B cell (primary cell): ENCODE results near the gene WDR86. TPM values are rescaled to one million over a fixed set of nuclear protein-coding genes. Genes with fewer than 3 reads are reported as not detected.
A peak's percentile ranks its signal among the peaks of the same experiment; 100 is the strongest.

Experiments
- ATAC-seq: fragments of 200-7000 bp; cut with Tn5 transposase; one replicate; pipeline ENCODE4 v1.10.0; 2021; ENCODE audit warnings: low read depth, mild to moderate bottlenecking, moderate number of reproducible peaks, moderate library complexity
- CTCF ChIA-PET: fragments of 350-600 bp; sonication (Branson Sonifier 250); formaldehyde crosslinking; loops from one replicate; lab custom pipeline; 2021; ENCODE audit warnings: antibody characterized with exemption, inconsistent platforms; lab: Charles Lee
- POLR2A ChIA-PET: fragments of 350-600 bp; sonication (Branson Sonifier 250); formaldehyde crosslinking; loops from one replicate; lab custom pipeline; 2021; ENCODE audit warnings: antibody characterized with exemption; lab: Charles Lee
- DNase-seq: peaks from one replicate; pipeline ENCODE4 v3.0.0; 2013
- H2AFZ ChIP-seq: 2 replicates; pipeline ENCODE4 v1.6.1; 2012; ENCODE audit warnings: mild to moderate bottlenecking, low read depth, low read length; ENCODE audit not compliant: insufficient read depth, poor library complexity, severe bottlenecking
- H3K27ac ChIP-seq, 2 donors: 1 replicate in 1 of 2; 2 replicates in 1 of 2; pipeline ENCODE4 v1.5.1; 2012 to 2013; ENCODE audit warnings: low read length in 2 of 2, mild to moderate bottlenecking in 2 of 2, moderate library complexity in 1 of 2
- H3K27me3 ChIP-seq, 4 experiments: fragments of 200-600 bp in 1 of 4; sonication (generic) in 1 of 4; replicated peaks in 1 of 4; 1 replicate in 2 of 4; 2 replicates in 2 of 4; pipeline versions ENCODE4 v1.6.1 to v1.7.0; 2013 to 2016; ENCODE audit warnings: low read length in 3 of 4, mild to moderate bottlenecking in 2 of 4, mixed read lengths in 1 of 4, moderate library complexity in 1 of 4; ENCODE audit not compliant: insufficient read depth in 4 of 4, control insufficient read depth in 3 of 4; ENCODE audit errors: control extremely low read depth in 1 of 4
- H3K36me3 ChIP-seq, 2 experiments: replicated peaks in 1 of 2; 1 replicate in 1 of 2; 2 replicates in 1 of 2; pipeline versions ENCODE4 v1.6.1 to v1.7.1; 2013; ENCODE audit warnings: low read length in 1 of 2; ENCODE audit not compliant: insufficient read depth in 2 of 2, control insufficient read depth in 1 of 2; ENCODE audit errors: control extremely low read depth in 1 of 2, extremely low read depth in 1 of 2
- H3K4me1 ChIP-seq, 2 donors: fragments of 200-600 bp in 1 of 2; sonication (generic) in 1 of 2; 1 replicate in 1 of 2; 2 replicates in 1 of 2; pipeline versions ENCODE4 v1.5.1 to v1.6.1; 2013 to 2017; ENCODE audit warnings: low read length in 2 of 2; ENCODE audit not compliant: control insufficient read depth in 2 of 2, insufficient read depth in 2 of 2
- H3K4me2 ChIP-seq: replicated peaks from 2 replicates; pipeline ENCODE3; 2012; ENCODE audit warnings: mild to moderate bottlenecking, low read depth, low read length; ENCODE audit not compliant: poor library complexity, severe bottlenecking
- H3K4me3 ChIP-seq, 5 experiments: fragments of 200-600 bp in 1 of 5; sonication (generic) in 1 of 5; 1 replicate in 3 of 5; 2 replicates in 2 of 5; pipeline versions ENCODE4 v1.5.1 to v1.7.0; 2011 to 2016; ENCODE audit warnings: low read length in 4 of 5, mild to moderate bottlenecking in 4 of 5, low read depth in 2 of 5, control low read depth in 1 of 5, moderate library complexity in 1 of 5; ENCODE audit not compliant: insufficient read depth in 1 of 5; ENCODE audit errors: control extremely low read depth in 1 of 5, extremely low read depth in 1 of 5
- H3K79me2 ChIP-seq: fragments of 200-600 bp; sonication (generic); one replicate; pipeline ENCODE4 v1.6.0; 2016; ENCODE audit warnings: low read length; ENCODE audit not compliant: control insufficient read depth, insufficient read depth
- H3K9ac ChIP-seq: fragments of 200-600 bp; sonication (generic); 2 replicates; pipeline ENCODE4 v1.6.1; 2017; ENCODE audit warnings: mild to moderate bottlenecking, low read length, moderate library complexity
- H3K9me3 ChIP-seq, 3 donors: one replicate each; pipeline versions ENCODE4 v1.6.1 to v1.7.1; 2013; ENCODE audit warnings: low read length in 2 of 3; ENCODE audit not compliant: control insufficient read depth in 2 of 3, insufficient read depth in 1 of 3; ENCODE audit errors: control extremely low read depth in 1 of 3
- H4K20me1 ChIP-seq: 2 replicates; pipeline ENCODE4 v1.6.0; 2012; ENCODE audit warnings: mild to moderate bottlenecking, low read length; ENCODE audit not compliant: insufficient read depth, control insufficient read depth, poor library complexity, severe bottlenecking
- H3K27ac Mint-ChIP-seq: one replicate; pipeline ENCODE4 v1.8.0; 2021; ENCODE audit warnings: mixed read lengths
- H3K27me3 Mint-ChIP-seq: one replicate; pipeline ENCODE4 v1.8.0; 2021; ENCODE audit warnings: mixed read lengths
- H3K4me1 Mint-ChIP-seq: one replicate; pipeline ENCODE4 v1.8.0; 2021; ENCODE audit warnings: mixed read lengths
- H3K4me3 Mint-ChIP-seq: one replicate; pipeline ENCODE4 v1.8.0; 2021; ENCODE audit warnings: mixed read lengths
- H3K9me3 Mint-ChIP-seq: one replicate; pipeline ENCODE4 v1.8.0; 2022; ENCODE audit warnings: mixed read lengths; ENCODE audit not compliant: insufficient read depth
- EZH2 ChIP-seq: IDR thresholded peaks from 2 replicates; pipeline ENCODE4 v1.6.1; 2012; ENCODE audit warnings: borderline replicate concordance, low read depth, mild to moderate bottlenecking, moderate library complexity, low read length; ENCODE audit not compliant: insufficient read depth, poor library complexity, severe bottlenecking
- WGBS: methylation state at CpG from one replicate; pipeline ENCODE4 v1.1.5; 2013; ENCODE audit warnings: missing lambda C conversion rate; ENCODE audit not compliant: insufficient coverage; 5-methylcytosine and 5-hydroxymethylcytosine counted together
- intact Hi-C: fragments of 100-400 bp; cut with micrococcal nuclease; formaldehyde crosslinking; loops from one replicate; pipeline ENCODE4 v1.10.0; 2022
- polyA plus RNA-seq: library from polyadenylated mRNA; depleted of rRNA; stranded (reverse); fragments of >200 nt; gene quantifications from 2 replicates; pipeline ENCODE4 v1.2.3, GENCODE V29; 2012
- total RNA-seq, 2 donors: library from RNA; stranded (reverse); fragments of 120-200 nt in 1 of 2; gene quantifications; 1 replicate in 1 of 2; 2 replicates in 1 of 2; pipeline versions ENCODE4 v1.2.3 to v1.2.4, GENCODE V29; 2013 to 2022
- TF ChIP-seq, protein P1 (sequence below): fragments of 200-600 bp; IDR thresholded peaks from one replicate; pipeline ENCODE4 v1.8.0; 2022; ENCODE audit warnings: antibody characterized with exemption, mild to moderate bottlenecking

WDR86 gene
- total and polyA plus RNA-seq, 2 donors (not counting 1 experiment from before 2014, with no cell fraction given): 1.4 to 1.5 TPM

DNA sequence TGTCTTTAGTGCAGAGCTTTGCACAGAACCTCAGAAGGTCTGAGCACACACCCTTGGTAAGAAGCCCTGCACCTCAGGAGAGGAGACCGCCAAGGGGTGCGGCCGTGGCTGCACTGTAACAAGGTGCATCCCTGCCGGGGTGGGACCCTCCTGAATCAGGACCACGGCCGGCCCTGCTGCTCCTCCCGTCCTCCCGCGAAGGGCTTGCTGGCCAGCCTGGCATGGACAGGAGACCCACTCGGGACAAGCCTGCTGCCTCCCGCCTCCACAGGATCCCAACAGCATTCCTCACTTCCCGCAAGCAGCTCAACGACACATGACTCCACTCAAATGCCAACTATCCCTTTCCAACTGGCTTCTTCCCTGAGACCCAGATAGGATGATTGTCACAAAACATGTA lies 12.8 kb downstream of the WDR86 start:
- Histone ChIP-seq H3K27me3 (peaks cover 0 to 5% (median 2%) of the 10 kb centered on the region in 4 experiments), H3K9ac (no peak overlapping the region), H3K27ac (no peak overlapping the region), H3K79me2 (no peaks in the 10 kb centered on the region), H4K20me1 (no peaks in the 10 kb centered on the region), H3K36me3 (no peaks in the 10 kb centered on the region), H3K9me3 (peaks cover 0 to 14% (median 0%) of the 10 kb centered on the region in 3 donors), H3K4me2 (no peak overlapping the region), H3K4me3 (no peak overlapping the region), H3K4me1 (peaks cover 13 to 16% of the 10 kb centered on the region in 2 donors), H2AFZ (no peak overlapping the region)
- peak; percentile 10 for DNase-seq
- Mint-ChIP-seq H3K27ac (peak overlapping the region; percentile 1), H3K4me3 (no peak overlapping the region), H3K27me3 (peaks cover 11% of the 10 kb centered on the region), H3K4me1 (peaks cover 23% of the 10 kb centered on the region), H3K9me3 (no peaks in the 10 kb centered on the region)
- intact Hi-C loops: no loop called here
- WGBS: 98% methylated on average over 10 of the region's 13 CpGs
- TF ChIP-seq, protein P1, sequence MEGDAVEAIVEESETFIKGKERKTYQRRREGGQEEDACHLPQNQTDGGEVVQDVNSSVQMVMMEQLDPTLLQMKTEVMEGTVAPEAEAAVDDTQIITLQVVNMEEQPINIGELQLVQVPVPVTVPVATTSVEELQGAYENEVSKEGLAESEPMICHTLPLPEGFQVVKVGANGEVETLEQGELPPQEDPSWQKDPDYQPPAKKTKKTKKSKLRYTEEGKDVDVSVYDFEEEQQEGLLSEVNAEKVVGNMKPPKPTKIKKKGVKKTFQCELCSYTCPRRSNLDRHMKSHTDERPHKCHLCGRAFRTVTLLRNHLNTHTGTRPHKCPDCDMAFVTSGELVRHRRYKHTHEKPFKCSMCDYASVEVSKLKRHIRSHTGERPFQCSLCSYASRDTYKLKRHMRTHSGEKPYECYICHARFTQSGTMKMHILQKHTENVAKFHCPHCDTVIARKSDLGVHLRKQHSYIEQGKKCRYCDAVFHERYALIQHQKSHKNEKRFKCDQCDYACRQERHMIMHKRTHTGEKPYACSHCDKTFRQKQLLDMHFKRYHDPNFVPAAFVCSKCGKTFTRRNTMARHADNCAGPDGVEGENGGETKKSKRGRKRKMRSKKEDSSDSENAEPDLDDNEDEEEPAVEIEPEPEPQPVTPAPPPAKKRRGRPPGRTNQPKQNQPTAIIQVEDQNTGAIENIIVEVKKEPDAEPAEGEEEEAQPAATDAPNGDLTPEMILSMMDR: no peak
- no peak for TF ChIP-seq EZH2
- CTCF ChIA-PET: interaction anchor here (1.1 kb wide), 1 partner anchor 51 kb away, joined by 4 read pairs; no protein-coding TSS in a partner anchor
- ATAC-seq: no peak
- POLR2A ChIA-PET: no interaction called here

DNA sequence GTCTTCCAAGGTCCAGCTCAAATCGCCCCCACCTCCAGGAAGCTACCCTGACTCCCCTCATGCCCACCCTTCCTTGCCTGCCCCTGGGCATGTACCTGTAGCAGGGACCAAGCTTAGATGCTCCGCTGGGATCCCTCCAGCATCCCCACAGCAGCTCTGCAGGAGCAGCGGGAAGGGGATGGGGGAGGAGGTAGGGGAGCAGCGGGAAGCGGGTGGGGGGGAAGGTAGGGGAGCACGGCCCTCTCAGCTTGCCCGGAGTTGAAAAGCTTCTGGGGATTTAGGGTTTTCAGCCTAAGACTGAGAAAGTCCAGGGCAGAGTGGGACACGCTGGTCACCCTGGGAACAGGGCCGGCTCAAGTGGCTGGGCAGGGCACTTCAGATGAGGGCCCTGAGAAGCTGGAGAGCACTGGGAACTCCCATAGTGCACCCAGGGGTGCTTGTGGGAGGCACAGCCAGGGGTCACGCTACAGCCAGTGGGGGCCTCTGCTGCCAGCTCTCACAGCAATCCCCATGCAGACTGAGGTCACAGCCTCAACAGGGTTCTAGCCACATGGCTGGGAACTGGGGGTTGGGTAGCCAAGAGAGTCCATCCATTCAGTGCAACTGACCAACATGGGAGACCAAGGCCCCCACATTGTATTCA lies 13.4 kb downstream of the WDR86 start:
- Mint-ChIP-seq H3K27me3 (peaks cover 11% of the 10 kb centered on the region), H3K27ac (no peak overlapping the region), H3K4me1 (peaks cover 21% of the 10 kb centered on the region), H3K4me3 (no peak overlapping the region), H3K9me3 (no peaks in the 10 kb centered on the region)
- Histone ChIP-seq H3K9ac (no peak overlapping the region), H3K79me2 (no peaks in the 10 kb centered on the region), H3K4me2 (no peak overlapping the region), H3K27me3 (peaks cover 0 to 5% (median 2%) of the 10 kb centered on the region in 4 experiments), H3K27ac (no peak overlapping the region), H3K36me3 (no peaks in the 10 kb centered on the region), H3K4me3 (no peak overlapping the region), H3K9me3 (peaks cover 0 to 14% (median 0%) of the 10 kb centered on the region in 3 donors), H3K4me1 (peaks cover 13 to 16% of the 10 kb centered on the region in 2 donors), H4K20me1 (no peaks in the 10 kb centered on the region), H2AFZ (no peak overlapping the region)
- ATAC-seq: no peak
- no peak for DNase-seq
- ChIA-PET CTCF (interaction anchor here (1.1 kb wide), 1 partner anchor 51 kb away, joined by 4 read pairs; no protein-coding TSS in a partner anchor), POLR2A (no interaction called here)
- 86% methylated on average over 7 of the region's 10 CpGs for WGBS
- TF ChIP-seq, protein P1: no peak
- no peak for TF ChIP-seq EZH2
- intact Hi-C loops: no loop called here
